MM.1S (cell line): ENCODE measurements around the gene PPA2.

Experiments
- DNase-seq: peaks from one replicate; pipeline ENCODE4 v3.0.0-alpha.2; 2015
- H2AFZ ChIP-seq: fragments of 300-600 bp; sonication (generic); 2 replicates; pipeline ENCODE4 v1.6.0; 2016; ENCODE audit warnings: antibody characterized with exemption, low read length
- H3F3A ChIP-seq: fragments of 300-600 bp; sonication (generic); 2 replicates; pipeline ENCODE4 v1.6.1; 2016; ENCODE audit warnings: mild to moderate bottlenecking, antibody characterized with exemption, low read length, moderate library complexity, mixed read lengths; ENCODE audit not compliant: insufficient read depth
- H3K27ac ChIP-seq: fragments of 300-600 bp; sonication (generic); 2 replicates; pipeline ENCODE4 v1.5.1; 2016; ENCODE audit warnings: mild to moderate bottlenecking, low read length
- H3K27me3 ChIP-seq: fragments of 300-600 bp; sonication (generic); replicated peaks from 2 replicates; pipeline ENCODE4 v1.6.0; 2016; ENCODE audit warnings: low read length; ENCODE audit not compliant: insufficient read depth
- H3K36me3 ChIP-seq: fragments of 300-600 bp; sonication (generic); replicated peaks from 2 replicates; pipeline ENCODE4 v1.6.1; 2016; ENCODE audit warnings: mild to moderate bottlenecking, low read length, mixed read lengths; ENCODE audit not compliant: insufficient read depth
- H3K4me1 ChIP-seq: fragments of 300-600 bp; sonication (generic); 2 replicates; pipeline ENCODE4 v1.6.1; 2016; ENCODE audit warnings: low read length, mixed read lengths
- H3K4me2 ChIP-seq: fragments of 300-600 bp; sonication (generic); 2 replicates; pipeline ENCODE4 v1.6.0; 2016; ENCODE audit warnings: low read depth, low read length
- H3K4me3 ChIP-seq: fragments of 300-600 bp; sonication (generic); 2 replicates; pipeline ENCODE4 v1.5.1; 2016; ENCODE audit warnings: low read length, mixed read lengths
- H3K79me2 ChIP-seq: fragments of 300-600 bp; sonication (generic); 2 replicates; pipeline ENCODE4 v1.6.1; 2016; ENCODE audit warnings: mixed run types, low read length, mixed read lengths
- H3K9ac ChIP-seq: fragments of 300-600 bp; sonication (generic); 2 replicates; pipeline ENCODE4 v1.6.1; 2016; ENCODE audit warnings: low read length, mixed read lengths
- H3K9me2 ChIP-seq: fragments of 300-600 bp; sonication (generic); replicated peaks from 2 replicates; pipeline ENCODE4 v1.6.1; 2016; ENCODE audit warnings: mild to moderate bottlenecking, low read length, mixed read lengths; ENCODE audit not compliant: insufficient read depth
- H3K9me3 ChIP-seq: fragments of 300-600 bp; sonication (generic); replicated peaks from 2 replicates; pipeline ENCODE4 v1.6.1; 2016; ENCODE audit warnings: mild to moderate bottlenecking, low read length, mixed read lengths; ENCODE audit not compliant: insufficient read depth
- H4K20me1 ChIP-seq: fragments of 300-600 bp; sonication (generic); 2 replicates; pipeline ENCODE4 v1.6.1; 2016; ENCODE audit warnings: mild to moderate bottlenecking, low read length, moderate library complexity, mixed read lengths; ENCODE audit not compliant: insufficient read depth
- CTCF ChIP-seq: fragments of 300-600 bp; sonication (generic); IDR thresholded peaks from 2 replicates; pipeline ENCODE4 v1.5.1; 2016; ENCODE audit warnings: antibody characterized with exemption, low read length, mixed read lengths
- EZH2 ChIP-seq: fragments of 300-600 bp; sonication (generic); optimal IDR thresholded peaks from 2 replicates; pipeline ENCODE3; 2017; ENCODE audit warnings: low read depth, mild to moderate bottlenecking, antibody characterized with exemption, low read length, mixed read lengths
- EZH2phosphoT487 ChIP-seq: fragments of 300-600 bp; sonication (generic); IDR thresholded peaks from 2 replicates; pipeline ENCODE4 v1.6.1; 2018; ENCODE audit warnings: antibody characterized with exemption, low read length

The PPA2 gene

GRCh38 chr4:105361053-105361452, 112.8 kb downstream of the PPA2 start:
- Histone ChIP-seq H3K4me2 (no peak overlapping the region), H3K4me3 (no peak overlapping the region), H4K20me1 (no peaks in the 10 kb centered on the region), H3F3A (no peaks in the 10 kb centered on the region), H3K4me1 (no peaks in the 10 kb centered on the region), H2AFZ (no peak overlapping the region), H3K27ac (no peak overlapping the region), H3K9ac (no peak overlapping the region), H3K36me3 (no peaks in the 10 kb centered on the region), H3K9me2 (no peaks in the 10 kb centered on the region), H3K79me2 (no peaks in the 10 kb centered on the region), H3K27me3 (no peaks in the 10 kb centered on the region), H3K9me3 (no peaks in the 10 kb centered on the region)
- TF ChIP-seq CTCF (no peak), EZH2 (no peak), EZH2phosphoT487 (no peak)
- no peak for DNase-seq

GRCh38 chr4:105357258-105357980, 116.4 kb downstream of the PPA2 start:
- no peak overlapping the region for H3K9ac ChIP-seq
- no peaks in the 10 kb centered on the region for H3K4me1 ChIP-seq
- no peaks in the 10 kb centered on the region for H3K9me2 ChIP-seq
- no peaks in the 10 kb centered on the region for H4K20me1 ChIP-seq
- no peaks in the 10 kb centered on the region for H3K36me3 ChIP-seq
- H3K4me2 ChIP-seq, result no peak overlapping the region
- H3K79me2 ChIP-seq, result no peaks in the 10 kb centered on the region
- H3K27me3 ChIP-seq, result no peaks in the 10 kb centered on the region
- TF ChIP-seq EZH2phosphoT487 (no peak), CTCF (no peak), EZH2 (no peak)
- H3K9me3 ChIP-seq, result no peaks in the 10 kb centered on the region
- no peak overlapping the region for H3K4me3 ChIP-seq
- H3K27ac ChIP-seq, result no peak overlapping the region
- DNase-seq, result no peak
- H2AFZ ChIP-seq, result no peak overlapping the region
- no peaks in the 10 kb centered on the region for H3F3A ChIP-seq

GRCh38 chr4:105356194-105356593, 117.7 kb downstream of the PPA2 start:
- H3K4me3 ChIP-seq, result no peak overlapping the region
- H3K36me3 ChIP-seq, result no peaks in the 10 kb centered on the region
- TF ChIP-seq EZH2phosphoT487, result no peak
- no peak for TF ChIP-seq EZH2
- TF ChIP-seq CTCF, result no peak
- no peaks in the 10 kb centered on the region for H3F3A ChIP-seq
- H3K27me3 ChIP-seq, result no peaks in the 10 kb centered on the region
- no peaks in the 10 kb centered on the region for H3K79me2 ChIP-seq
- DNase-seq, result no peak
- no peaks in the 10 kb centered on the region for H4K20me1 ChIP-seq
- H3K4me2 ChIP-seq, result no peak overlapping the region
- H2AFZ ChIP-seq, result no peak overlapping the region
- H3K9me3 ChIP-seq, result no peaks in the 10 kb centered on the region
- H3K4me1 ChIP-seq, result no peaks in the 10 kb centered on the region
- no peak overlapping the region for H3K27ac ChIP-seq
- H3K9ac ChIP-seq, result no peak overlapping the region
- H3K9me2 ChIP-seq, result no peaks in the 10 kb centered on the region
